ENCODE measurements around the gene PRKG1. TPM values are rescaled to one million over a fixed set of nuclear protein-coding genes. Genes with fewer than 3 reads are reported as not detected.

The PRKG1 gene
- total and polyA plus RNA-seq, 7 donors, result 4.5 to 49.0 (median 31.7) TPM

- intact Hi-C loops (cut with DNase I), result loop anchor here (10.0 kb wide), 2 partner anchors 168 to 348 kb away; no protein-coding TSS in a partner anchor
These were observed 2.1 kb downstream of the PRKG1 start for GRCh38 chr10:51076299-51076841.

GRCh38 chr10:51077074-51077473 lies 2.8 kb downstream of the PRKG1 start:
- Histone ChIP-seq H3K27me3 (ENCODE audit: insufficient read depth in 3 of 3, low read length in 2 of 3) (peaks cover 0 to 3% (median 0%) of the 10 kb centered on the region in 3 donors), H3K36me3 (ENCODE audit: insufficient read depth in 1 of 2, low read depth in 1 of 2) (no peaks in the 10 kb centered on the region), H3K4me1 (peaks cover 19% of the 10 kb centered on the region), H3K27ac (no peak overlapping the region), H3K4me3 (no peak overlapping the region), H3K9me3 (no peaks in the 10 kb centered on the region)
- no peak for TF ChIP-seq CTCF (IDR thresholded peaks at IDR 0.05)
- intact Hi-C loops (cut with DNase I), result loop anchor here (10.0 kb wide), 2 partner anchors 168 to 348 kb away; no protein-coding TSS in a partner anchor
- DNase-seq (no peak), ATAC-seq (no peak)
- 54 to 68% (median 62%) methylated on average over 3 of the region's 3 CpGs for WGBS, 3 donors

More at GRCh38 chr10:51076299-51076841, 2.1 kb downstream of the PRKG1 start:
- no peak for TF ChIP-seq CTCF (IDR thresholded peaks at IDR 0.05)
- Histone ChIP-seq H3K27me3 (ENCODE audit: insufficient read depth in 3 of 3, low read length in 2 of 3) (peaks cover 0 to 3% (median 0%) of the 10 kb centered on the region in 3 donors), H3K4me1 (peaks cover 19% of the 10 kb centered on the region), H3K27ac (no peak overlapping the region), H3K4me3 (peak overlapping the region; percentile 85), H3K36me3 (ENCODE audit: insufficient read depth in 1 of 2, low read depth in 1 of 2) (no peaks in the 10 kb centered on the region), H3K9me3 (no peaks in the 10 kb centered on the region)
- WGBS, 3 donors, result 46 to 62% (median 55%) methylated on average over 3 of the region's 3 CpGs
- no peak for ATAC-seq
- DNase-seq, result no peak

- no peak for TF ChIP-seq CTCF (IDR thresholded peaks at IDR 0.05)
- H3K27me3 ChIP-seq (ENCODE audit: insufficient read depth in 3 of 3, low read length in 2 of 3), result peaks cover 0 to 3% (median 0%) of the 10 kb centered on the region in 3 donors
- H3K36me3 ChIP-seq (ENCODE audit: insufficient read depth in 1 of 2, low read depth in 1 of 2), result no peaks in the 10 kb centered on the region
- DNase-seq (no peak), ATAC-seq (no peak)
- H3K9me3 ChIP-seq, result no peaks in the 10 kb centered on the region
- no peak overlapping the region for H3K27ac ChIP-seq
- no peak overlapping the region for H3K4me3 ChIP-seq
- H3K4me1 ChIP-seq, result peaks cover 19% of the 10 kb centered on the region
- intact Hi-C loops (cut with DNase I), result loop anchor here (10.0 kb wide), 2 partner anchors 167 to 347 kb away; no protein-coding TSS in a partner anchor
These were observed 3.2 kb downstream of the PRKG1 start for GRCh38 chr10:51077507-51077906.

- Histone ChIP-seq H3K27ac (no peak overlapping the region), H3K4me1 (peaks cover 15% of the 10 kb centered on the region), H3K27me3 (ENCODE audit: insufficient read depth in 3 of 3, low read length in 2 of 3) (peaks cover 0 to 3% (median 0%) of the 10 kb centered on the region in 3 donors), H3K36me3 (ENCODE audit: insufficient read depth in 1 of 2, low read depth in 1 of 2) (no peaks in the 10 kb centered on the region), H3K9me3 (no peaks in the 10 kb centered on the region), H3K4me3 (no peak overlapping the region)
- DNase-seq (no peak), ATAC-seq (no peak)
- WGBS, 3 donors, result 77 to 85% (median 81%) methylated on average over 1 of the region's 1 CpG
- intact Hi-C loops (cut with DNase I), result loop anchor here (10.0 kb wide), 2 partner anchors 165 to 345 kb away; no protein-coding TSS in a partner anchor
- TF ChIP-seq CTCF (IDR thresholded peaks at IDR 0.05), result no peak
These were observed 5.0 kb downstream of the PRKG1 start for GRCh38 chr10:51079331-51079730.
